Lung (tissue), 12 donors: ENCODE measurements around the gene PIWIL4. TPM values are rescaled to one million over a fixed set of nuclear protein-coding genes. Genes with fewer than 3 reads are reported as not detected.
A peak's percentile ranks its signal among the peaks of the same experiment; 100 is the strongest.

Experiments used
- ATAC-seq: fragments of 200-7000 bp; cut with Tn5 transposase; one replicate; pipeline ENCODE4 v1.9.1; 2020; ENCODE audit warnings: moderate number of reproducible peaks; ENCODE audit not compliant: insufficient read depth, low FRiP score
- DNase-seq, 3 donors: peaks; one replicate each; pipeline ENCODE4 v3.0.0-alpha.2; 2013 to 2017
- H3K27ac ChIP-seq, 2 donors: one replicate each; pipeline ENCODE4 v1.5.1; 2013; ENCODE audit warnings: mild to moderate bottlenecking in 2 of 2, moderate library complexity in 2 of 2, control low read depth in 1 of 2, inconsistent platforms in 1 of 2, low read depth in 1 of 2, low read length in 1 of 2
- H3K27me3 ChIP-seq, 3 donors: one replicate each; pipeline ENCODE4 v1.5.1; 2013; ENCODE audit warnings: low read length in 2 of 3; ENCODE audit not compliant: control insufficient read depth in 3 of 3, insufficient read depth in 3 of 3
- H3K36me3 ChIP-seq, 4 donors: one replicate each; pipeline ENCODE4 v1.5.1; 2013; ENCODE audit warnings: low read length in 4 of 4, mild to moderate bottlenecking in 1 of 4, moderate library complexity in 1 of 4; ENCODE audit not compliant: control insufficient read depth in 4 of 4, insufficient read depth in 4 of 4
- H3K4me1 ChIP-seq, 5 donors: one replicate each; pipeline ENCODE4 v1.5.1; 2013; ENCODE audit warnings: low read length in 5 of 5, mild to moderate bottlenecking in 2 of 5, moderate library complexity in 1 of 5; ENCODE audit not compliant: control insufficient read depth in 5 of 5, insufficient read depth in 5 of 5
- H3K4me3 ChIP-seq: one replicate; pipeline ENCODE4 v1.5.1; 2013; ENCODE audit warnings: mild to moderate bottlenecking, control low read depth, moderate library complexity
- H3K9ac ChIP-seq, 2 donors: one replicate each; pipeline ENCODE4 v1.5.1; 2013; ENCODE audit warnings: low read length in 2 of 2, control low read depth in 1 of 2; ENCODE audit not compliant: insufficient read depth in 1 of 2
- H3K9me3 ChIP-seq, 4 donors: one replicate each; pipeline ENCODE4 v1.5.1; 2013; ENCODE audit warnings: low read length in 3 of 4, mild to moderate bottlenecking in 1 of 4, moderate library complexity in 1 of 4; ENCODE audit not compliant: control insufficient read depth in 4 of 4, insufficient read depth in 3 of 4
- CTCF ChIP-seq: IDR thresholded peaks from 2 replicates; pipeline ENCODE4 v1.5.1; 2012; ENCODE audit warnings: mild to moderate bottlenecking; ENCODE audit errors: control extremely low read depth, extremely low read depth
- WGBS, 2 donors: extraction: QIAGEN DNeasy Blood & Tissue Kit; methylation state at CpG; one replicate each; pipeline ENCODE4 v1.1.7; 2013; 5-methylcytosine and 5-hydroxymethylcytosine counted together
- polyA plus RNA-seq, 2 donors: library from polyadenylated mRNA; stranded (reverse); fragments of 200-250 nt; gene quantifications; one replicate each; pipeline ENCODE4 v1.2.1, GENCODE V29; 2013
- total RNA-seq, 2 donors: library from RNA; depleted of rRNA in 1 of 2; stranded (reverse); fragments of >200 nt in 1 of 2; gene quantifications; one replicate each; pipeline ENCODE4 v1.2.1, GENCODE V29; 2014 to 2021
- donor health status: control.
- donor health status: control.
- donor health status: Bipolar disorder and iron deficiency.
- donor health status: healthy.
- donor health status: DM: yes; HTN: yes; CAD: no.

The PIWIL4 gene
- total and polyA plus RNA-seq, 4 donors = 1.8 to 5.8 (median 3.1) TPM

- 60 to 67% methylated on average over 4 of the region's 4 CpGs for WGBS, 2 donors
- no peaks in the 10 kb centered on the region for H3K9me3 ChIP-seq
- peaks cover 0 to 20% (median 0%) of the 10 kb centered on the region in 5 donors for H3K4me1 ChIP-seq
- no peak overlapping the region for H3K9ac ChIP-seq
- no peak overlapping the region for H3K4me3 ChIP-seq
- no peaks in the 10 kb centered on the region for H3K27me3 ChIP-seq
- TF ChIP-seq CTCF = no peak
- no peaks in the 10 kb centered on the region for H3K36me3 ChIP-seq
- peak in 1 of 3 donors; percentile 12 for DNase-seq
- ATAC-seq = no peak
- H3K27ac ChIP-seq = no peak overlapping the region
Measured at GRCh38 chr11:94526645-94527438, 40.3 kb upstream of the PIWIL4 start.

GRCh38 chr11:94528551-94528950, 38.6 kb upstream of the PIWIL4 start:
- peaks cover 0 to 20% (median 1%) of the 10 kb centered on the region in 5 donors for H3K4me1 ChIP-seq
- ATAC-seq = no peak
- H3K4me3 ChIP-seq = no peak overlapping the region
- no peak for TF ChIP-seq CTCF
- no peaks in the 10 kb centered on the region for H3K9me3 ChIP-seq
- no peak overlapping the region for H3K9ac ChIP-seq
- H3K27me3 ChIP-seq = no peaks in the 10 kb centered on the region
- H3K27ac ChIP-seq = no peak overlapping the region
- no peaks in the 10 kb centered on the region for H3K36me3 ChIP-seq
- no peak for DNase-seq

- TF ChIP-seq CTCF = no peak
- Histone ChIP-seq H3K4me3 (no peak overlapping the region), H3K27ac (no peak overlapping the region), H3K36me3 (no peaks in the 10 kb centered on the region), H3K4me1 (peaks cover 0 to 3% (median 0%) of the 10 kb centered on the region in 5 donors), H3K9ac (no peak overlapping the region), H3K27me3 (no peaks in the 10 kb centered on the region), H3K9me3 (no peaks in the 10 kb centered on the region)
- WGBS, 2 donors = 92 to 95% methylated on average over 3 of the region's 3 CpGs
- DNase-seq (no peak), ATAC-seq (no peak)
Measured at GRCh38 chr11:94532211-94532610, 35.0 kb upstream of the PIWIL4 start.
